IPS-15b (cell line): ENCODE results near the gene CAPZA1.

ENCODE experiments used
- H3K27me3 ChIP-seq: one replicate; pipeline ENCODE4 v1.6.1; 2013; ENCODE audit warnings: low read length; ENCODE audit not compliant: control insufficient read depth, insufficient read depth
- H3K36me3 ChIP-seq: one replicate; pipeline ENCODE4 v1.6.1; 2013; ENCODE audit warnings: low read length; ENCODE audit not compliant: control insufficient read depth, insufficient read depth
- H3K4me1 ChIP-seq: one replicate; pipeline ENCODE4 v1.6.1; 2013; ENCODE audit warnings: mild to moderate bottlenecking, low read length; ENCODE audit not compliant: control insufficient read depth, insufficient read depth
- H3K4me3 ChIP-seq: one replicate; pipeline ENCODE4 v1.5.1; 2013; ENCODE audit warnings: low read depth, low read length
- H3K9ac ChIP-seq: one replicate; pipeline ENCODE4 v1.6.1; 2013; ENCODE audit warnings: low read depth, mild to moderate bottlenecking, low read length
- H3K9me3 ChIP-seq: one replicate; pipeline ENCODE4 v1.6.1; 2013; ENCODE audit warnings: mild to moderate bottlenecking, low read length; ENCODE audit not compliant: control insufficient read depth, insufficient read depth

The CAPZA1 gene

DNA sequence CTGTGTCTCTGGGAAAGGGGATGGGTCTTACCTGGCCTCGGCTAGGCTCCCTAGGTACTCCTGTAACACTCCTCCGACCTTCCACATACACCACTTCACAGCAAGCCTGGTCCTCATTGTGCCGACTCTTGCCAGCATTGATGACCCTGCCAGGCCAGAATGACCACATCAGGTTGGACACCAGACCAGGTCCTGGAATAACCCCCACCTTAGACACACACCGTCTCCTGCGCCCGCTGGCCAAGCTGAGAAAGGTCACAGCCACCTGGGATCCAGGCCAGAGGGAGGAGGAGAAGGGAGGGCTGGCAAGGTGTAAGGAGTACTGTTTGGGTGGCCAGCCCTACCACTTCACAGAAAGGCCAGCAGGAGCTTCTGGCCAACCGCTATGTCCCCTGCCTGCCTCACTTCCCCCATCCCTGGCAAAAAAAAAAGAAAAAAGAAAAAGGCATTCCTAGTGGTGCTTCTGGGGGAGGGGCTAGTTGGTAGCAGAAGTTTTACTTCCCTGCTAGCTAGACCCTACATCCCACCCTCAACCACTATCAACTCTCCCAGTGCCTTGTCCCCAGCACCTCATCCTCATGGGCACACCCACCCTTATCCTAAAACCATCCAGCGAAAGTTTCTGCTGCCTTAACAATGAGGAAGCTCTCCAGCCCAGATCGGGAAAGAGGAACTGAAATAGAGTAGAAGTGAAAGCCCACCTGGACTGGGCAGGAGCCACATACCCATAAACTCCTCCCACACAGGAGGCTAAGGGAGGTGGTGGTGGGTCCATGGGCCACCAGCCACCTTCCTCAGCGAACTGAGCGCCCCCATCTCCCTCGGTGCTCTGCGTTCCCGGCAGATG lies 94.1 kb downstream of the CAPZA1 start:
- peaks cover 22% of the 10 kb centered on the region for H3K4me1 ChIP-seq
- peaks cover 14% of the 10 kb centered on the region for H3K36me3 ChIP-seq
- H3K27me3 ChIP-seq, result peaks cover 52% of the 10 kb centered on the region
- H3K9ac ChIP-seq, result no peak overlapping the region
- peak overlapping the region; percentile 79 for H3K4me3 ChIP-seq
- no peaks in the 10 kb centered on the region for H3K9me3 ChIP-seq

DNA sequence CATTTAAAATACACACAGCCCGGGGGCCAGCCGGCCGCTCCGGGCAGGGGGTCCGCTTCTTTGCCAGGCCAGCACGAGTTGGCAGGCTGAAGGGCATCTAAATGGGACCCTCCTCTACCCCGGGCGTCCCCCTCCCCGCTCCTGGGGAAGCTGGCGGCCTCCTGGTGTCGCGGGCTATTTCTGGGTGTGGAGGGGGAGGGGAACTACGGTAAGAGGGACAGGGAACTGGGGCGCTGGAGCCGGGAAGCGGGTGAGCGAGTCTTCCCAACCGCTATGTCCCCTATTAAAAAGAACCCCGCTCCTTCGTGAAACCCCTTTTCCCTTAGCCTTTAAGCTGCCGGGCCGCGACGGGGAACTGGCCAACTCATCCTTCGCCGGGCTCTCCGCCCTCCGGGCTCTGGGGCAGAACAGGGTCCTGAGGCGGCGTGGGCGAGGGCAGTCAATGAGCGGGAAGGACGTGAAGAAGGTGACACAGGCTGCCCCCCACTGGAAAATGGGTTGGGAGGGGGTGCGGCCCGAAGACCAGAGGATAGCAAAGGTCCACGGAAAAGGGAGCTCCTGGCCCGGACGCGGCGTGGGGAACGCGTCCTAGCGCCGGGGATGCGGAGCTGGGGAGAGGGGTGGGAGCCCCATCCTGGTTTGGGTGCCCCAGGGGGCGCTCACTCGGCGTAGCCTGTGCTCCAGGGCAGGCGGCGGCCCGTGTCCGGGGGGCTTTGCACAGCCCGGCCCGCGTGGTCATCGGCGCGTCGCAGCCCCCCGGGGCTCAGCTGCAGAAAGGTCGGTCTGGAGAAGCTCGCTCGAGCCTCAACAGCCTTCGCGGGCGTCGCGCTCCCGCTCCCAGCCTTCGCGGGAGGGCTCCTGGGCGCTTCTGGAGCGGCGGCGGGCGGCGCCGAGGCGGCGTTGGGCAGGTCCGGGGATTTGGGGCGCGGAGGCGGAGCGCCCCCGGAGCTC lies 95.0 kb downstream of the CAPZA1 start:
- Histone ChIP-seq H3K9ac (peak overlapping the region; percentile 47), H3K4me3 (peak overlapping the region; percentile 79)

GRCh38 chr1:112715264-112716053 lies 95.8 kb downstream of the CAPZA1 start, which contains the start of gene PPM1J:
PPM1J (minus strand) TSS chr1:112715332; CDS start chr1:112715301, 31 bp downstream.
- Histone ChIP-seq H3K4me1 (peaks cover 22% of the 10 kb centered on the region), H3K4me3 (peak within 1 kb of the TSS; percentile 79), H3K27me3 (peaks cover 51% of the 10 kb centered on the region), H3K9me3 (no peaks in the 10 kb centered on the region), H3K36me3 (peaks cover 6% of the 10 kb centered on the region), H3K9ac (peak within 1 kb of the TSS; percentile 47)

More for the DNA sequence above, 95.0 kb downstream of the CAPZA1 start:
- Histone ChIP-seq H3K4me1 (peaks cover 22% of the 10 kb centered on the region), H3K27me3 (peaks cover 50% of the 10 kb centered on the region), H3K36me3 (peaks cover 13% of the 10 kb centered on the region), H3K9me3 (no peaks in the 10 kb centered on the region)

- Histone ChIP-seq H3K9me3 (no peaks in the 10 kb centered on the region), H3K4me1 (peaks cover 17% of the 10 kb centered on the region), H3K36me3 (no peaks in the 10 kb centered on the region), H3K27me3 (peaks cover 53% of the 10 kb centered on the region), H3K9ac (no peak overlapping the region), H3K4me3 (peak overlapping the region; percentile 67)
These were observed 96.6 kb downstream of the CAPZA1 start for GRCh38 chr1:112716133-112716720.

DNA sequence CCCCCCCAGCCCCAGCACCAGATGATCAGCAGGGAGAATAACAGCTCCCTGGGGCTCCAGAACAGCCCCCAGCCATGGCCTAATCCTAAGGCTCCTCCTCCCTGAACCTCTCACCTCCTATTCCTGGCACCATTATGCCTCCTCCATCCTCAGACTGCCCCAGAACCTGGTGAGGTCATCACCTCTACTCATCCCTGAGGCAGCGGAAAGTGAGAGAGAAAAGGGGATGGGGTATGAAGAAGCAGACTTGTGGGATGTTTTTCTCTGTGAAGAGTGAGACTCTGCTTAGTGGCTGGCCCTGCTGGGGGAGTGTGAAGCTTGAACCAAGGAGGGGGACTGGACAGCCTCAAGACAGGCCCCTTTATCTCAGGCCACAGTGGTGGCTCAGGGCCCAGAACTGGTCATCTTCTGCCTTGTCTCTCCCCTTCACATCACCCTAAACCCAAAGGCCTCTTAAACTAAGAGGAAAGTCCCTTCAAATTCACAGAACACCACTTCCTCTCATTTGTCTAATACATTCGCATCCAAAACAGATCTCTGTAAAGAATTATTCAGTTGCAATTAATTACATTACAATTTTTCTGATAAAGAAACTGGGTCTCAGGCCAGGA lies 97.7 kb downstream of the CAPZA1 start:
- peaks cover 8% of the 10 kb centered on the region for H3K4me1 ChIP-seq
- H3K9me3 ChIP-seq, result no peaks in the 10 kb centered on the region
- no peak overlapping the region for H3K4me3 ChIP-seq
- peaks cover 60% of the 10 kb centered on the region for H3K27me3 ChIP-seq
- H3K36me3 ChIP-seq, result no peaks in the 10 kb centered on the region
- H3K9ac ChIP-seq, result no peak overlapping the region

GRCh38 chr1:112718691-112719418 lies 99.2 kb downstream of the CAPZA1 start:
- no peak overlapping the region for H3K4me3 ChIP-seq
- H3K27me3 ChIP-seq, result peaks cover 56% of the 10 kb centered on the region
- no peaks in the 10 kb centered on the region for H3K36me3 ChIP-seq
- no peak overlapping the region for H3K9ac ChIP-seq
- H3K9me3 ChIP-seq, result no peaks in the 10 kb centered on the region
- H3K4me1 ChIP-seq, result peaks cover 12% of the 10 kb centered on the region

GRCh38 chr1:112719706-112720105 lies 100.1 kb downstream of the CAPZA1 start:
- peaks cover 57% of the 10 kb centered on the region for H3K27me3 ChIP-seq

DNA sequence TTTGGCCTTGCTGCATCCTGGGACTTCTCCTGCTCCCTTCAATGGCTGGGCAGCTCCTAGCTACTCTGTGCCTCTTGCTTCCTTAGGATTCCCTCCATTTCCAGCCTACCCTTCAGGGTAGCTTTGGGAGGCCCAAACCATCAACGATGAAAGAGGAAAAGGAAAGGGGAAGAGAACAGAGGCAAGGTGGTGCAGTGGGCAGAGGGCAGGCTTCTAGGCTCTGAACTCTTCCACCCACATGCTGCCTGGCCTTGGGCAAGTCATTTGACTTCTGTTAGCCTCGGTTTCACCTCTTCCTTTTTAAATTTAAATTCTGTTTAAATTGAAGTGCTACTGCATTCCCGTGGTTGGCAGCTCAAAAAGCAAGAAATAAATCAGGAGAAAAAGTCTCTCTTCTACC lies 101.2 kb downstream of the CAPZA1 start:
- Histone ChIP-seq H3K9ac (no peak overlapping the region), H3K4me1 (peaks cover 10% of the 10 kb centered on the region), H3K4me3 (no peak overlapping the region), H3K36me3 (no peaks in the 10 kb centered on the region), H3K9me3 (no peaks in the 10 kb centered on the region), H3K27me3 (peaks cover 55% of the 10 kb centered on the region)

More at GRCh38 chr1:112719706-112720105, 100.1 kb downstream of the CAPZA1 start:
- Histone ChIP-seq H3K9me3 (no peaks in the 10 kb centered on the region), H3K4me1 (peaks cover 10% of the 10 kb centered on the region), H3K36me3 (no peaks in the 10 kb centered on the region), H3K4me3 (no peak overlapping the region), H3K9ac (no peak overlapping the region)
